Measurements from ENCODE around the gene AP3B1.

The AP3B1 gene

DNA sequence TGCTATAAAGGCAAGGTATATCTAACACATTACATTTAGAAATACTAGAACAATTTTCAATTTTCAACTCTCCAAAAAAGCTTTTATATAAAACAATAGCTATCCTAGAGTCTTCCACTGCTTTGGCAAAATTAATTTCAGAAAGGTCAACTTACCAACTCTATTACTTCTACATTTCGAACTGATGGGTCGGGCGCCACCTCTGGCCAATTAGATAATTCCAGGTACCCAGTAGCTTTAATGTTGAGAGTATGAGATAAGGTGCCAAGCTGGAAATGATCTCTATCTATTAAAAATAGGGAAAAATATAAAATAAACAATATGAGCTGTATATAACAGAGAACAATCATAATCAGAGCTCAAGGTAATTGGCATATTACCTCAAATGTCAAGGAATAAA is 166.6 kb downstream of the AP3B1 start:
- Histone ChIP-seq H3K9me3 (ENCODE audit: control insufficient read depth in 1 of 2, low read length in 2 of 2) (no peaks in the 10 kb centered on the region), H3K4me3 (ENCODE audit: low read depth in 1 of 2, low read length in 2 of 2) (no peak overlapping the region), H3K36me3 (ENCODE audit: control insufficient read depth in 1 of 2, insufficient read depth in 2 of 2, low read length in 2 of 2) (peaks cover 0 to under 1% of the 10 kb centered on the region in 2 donors), H3K9ac (ENCODE audit: low read depth in 1 of 2, low read length in 2 of 2) (no peak overlapping the region), H3K27ac (ENCODE audit: low read depth, low read length) (no peak overlapping the region), H3K27me3 (ENCODE audit: control insufficient read depth in 1 of 2, insufficient read depth in 2 of 2, low read length in 2 of 2) (no peaks in the 10 kb centered on the region), H3K4me1 (ENCODE audit: control insufficient read depth in 1 of 2, insufficient read depth in 2 of 2, low read length in 2 of 2) (no peaks in the 10 kb centered on the region)

DNA sequence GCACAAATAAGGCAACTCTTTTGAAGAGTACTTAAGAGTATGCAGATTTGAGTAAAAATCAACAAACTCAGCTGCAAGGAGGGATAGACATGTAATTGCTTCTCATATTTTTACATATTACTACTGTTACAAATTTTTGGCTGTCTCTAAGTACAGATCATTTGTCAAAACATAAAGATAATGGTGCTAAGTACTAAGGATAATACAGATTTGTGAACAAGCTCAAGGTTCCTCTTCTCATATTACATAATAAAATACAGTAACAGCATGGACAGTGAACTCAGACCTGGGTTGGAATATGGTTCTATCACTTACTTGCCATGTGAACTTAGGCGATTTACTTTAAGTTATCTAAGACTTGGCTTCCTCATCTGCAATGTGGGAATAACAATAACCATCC is 168.0 kb downstream of the AP3B1 start:
- Histone ChIP-seq H3K9me3 (ENCODE audit: control insufficient read depth in 1 of 2, low read length in 2 of 2) (no peaks in the 10 kb centered on the region), H3K27ac (ENCODE audit: low read depth, low read length) (no peak overlapping the region), H3K9ac (ENCODE audit: low read depth in 1 of 2, low read length in 2 of 2) (no peak overlapping the region), H3K27me3 (ENCODE audit: control insufficient read depth in 1 of 2, insufficient read depth in 2 of 2, low read length in 2 of 2) (no peaks in the 10 kb centered on the region), H3K4me3 (ENCODE audit: low read depth in 1 of 2, low read length in 2 of 2) (no peak overlapping the region), H3K36me3 (ENCODE audit: control insufficient read depth in 1 of 2, insufficient read depth in 2 of 2, low read length in 2 of 2) (no peaks in the 10 kb centered on the region), H3K4me1 (ENCODE audit: control insufficient read depth in 1 of 2, insufficient read depth in 2 of 2, low read length in 2 of 2) (no peaks in the 10 kb centered on the region)

DNA sequence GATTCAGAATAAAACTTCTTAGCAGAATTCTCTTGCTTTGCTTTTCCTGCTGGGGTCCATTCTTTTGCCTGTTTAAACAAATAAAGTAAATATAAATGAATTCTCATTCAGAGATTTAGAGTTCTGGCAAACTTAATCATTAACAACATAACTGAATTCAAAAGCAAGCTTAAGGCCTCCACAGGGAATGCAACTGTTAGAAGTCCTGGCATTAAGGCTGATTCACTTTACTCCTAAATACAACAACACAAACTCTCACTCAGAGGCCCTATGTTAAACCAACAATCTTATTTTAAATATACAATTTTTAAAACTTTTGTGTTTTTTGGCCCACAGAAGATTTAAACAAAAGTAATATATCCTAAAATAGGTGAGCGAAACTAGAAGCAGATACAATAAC is 178.3 kb downstream of the AP3B1 start:
- H3K9ac ChIP-seq (ENCODE audit: low read depth in 1 of 2, low read length in 2 of 2): no peak overlapping the region
- no peak overlapping the region for H3K4me3 ChIP-seq (ENCODE audit: low read depth in 1 of 2, low read length in 2 of 2)
- H3K9me3 ChIP-seq (ENCODE audit: control insufficient read depth in 1 of 2, low read length in 2 of 2): no peaks in the 10 kb centered on the region
- H3K36me3 ChIP-seq (ENCODE audit: control insufficient read depth in 1 of 2, insufficient read depth in 2 of 2, low read length in 2 of 2): peaks cover 15 to 17% of the 10 kb centered on the region in 2 donors
- no peaks in the 10 kb centered on the region for H3K27me3 ChIP-seq (ENCODE audit: control insufficient read depth in 1 of 2, insufficient read depth in 2 of 2, low read length in 2 of 2)
- no peaks in the 10 kb centered on the region for H3K4me1 ChIP-seq (ENCODE audit: control insufficient read depth in 1 of 2, insufficient read depth in 2 of 2, low read length in 2 of 2)
- H3K27ac ChIP-seq (ENCODE audit: low read depth, low read length): no peak overlapping the region

DNA sequence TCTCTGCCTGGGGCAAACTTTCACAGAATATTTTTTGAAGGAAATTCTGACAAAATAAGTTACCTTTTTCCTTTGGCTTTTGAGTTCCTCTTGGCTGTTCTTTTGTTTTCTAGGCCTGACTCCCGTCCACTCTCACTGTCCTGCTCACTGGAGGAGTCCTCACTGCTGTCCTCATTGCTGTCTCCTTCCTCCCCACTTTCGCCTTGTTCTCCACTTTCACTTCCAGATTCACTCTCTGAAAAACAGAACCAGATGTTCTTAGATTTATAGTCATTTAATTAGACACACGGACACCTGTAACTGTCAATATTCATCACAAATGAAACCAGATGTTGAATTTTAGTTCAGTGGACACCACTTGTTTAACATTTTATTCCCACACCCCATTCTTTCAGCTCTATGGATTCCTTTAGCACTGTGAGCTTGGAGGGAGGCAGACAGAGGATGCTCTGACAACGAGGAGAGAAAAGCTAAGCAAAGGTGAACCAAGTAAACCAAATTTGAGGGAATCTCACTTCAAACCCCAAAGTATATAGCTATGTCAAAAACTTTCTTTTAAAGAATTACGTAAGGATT is 180.7 kb downstream of the AP3B1 start:
- H3K27ac ChIP-seq (ENCODE audit: low read depth, low read length): no peak overlapping the region
- H3K27me3 ChIP-seq (ENCODE audit: control insufficient read depth in 1 of 2, insufficient read depth in 2 of 2, low read length in 2 of 2): no peaks in the 10 kb centered on the region
- H3K4me3 ChIP-seq (ENCODE audit: low read depth in 1 of 2, low read length in 2 of 2): no peak overlapping the region
- H3K4me1 ChIP-seq (ENCODE audit: control insufficient read depth in 1 of 2, insufficient read depth in 2 of 2, low read length in 2 of 2): no peaks in the 10 kb centered on the region
- H3K36me3 ChIP-seq (ENCODE audit: control insufficient read depth in 1 of 2, insufficient read depth in 2 of 2, low read length in 2 of 2): peaks cover 15 to 17% of the 10 kb centered on the region in 2 donors
- no peak overlapping the region for H3K9ac ChIP-seq (ENCODE audit: low read depth in 1 of 2, low read length in 2 of 2)
- no peaks in the 10 kb centered on the region for H3K9me3 ChIP-seq (ENCODE audit: control insufficient read depth in 1 of 2, low read length in 2 of 2)

DNA sequence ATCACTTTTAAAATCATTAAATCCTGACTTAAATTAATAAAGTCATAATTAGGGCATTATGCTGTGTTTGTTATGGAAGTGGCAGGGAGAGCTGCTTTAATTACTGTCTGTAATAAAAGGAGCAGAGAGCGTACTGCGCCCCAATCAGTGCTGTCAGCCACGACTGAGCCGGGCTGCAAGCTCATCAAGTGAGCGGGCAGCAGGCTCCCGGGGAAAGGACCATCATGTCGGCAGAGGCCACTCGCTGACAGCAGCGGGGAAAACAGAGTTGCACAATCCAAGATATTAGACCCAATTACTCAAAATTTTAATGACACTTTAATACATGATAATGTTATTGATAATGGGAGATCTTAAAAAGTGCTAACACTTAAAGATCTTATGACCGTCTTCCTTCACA is 181.6 kb downstream of the AP3B1 start:
- Histone ChIP-seq H3K4me3 (ENCODE audit: low read depth in 1 of 2, low read length in 2 of 2) (no peak overlapping the region), H3K9ac (ENCODE audit: low read depth in 1 of 2, low read length in 2 of 2) (no peak overlapping the region), H3K36me3 (ENCODE audit: control insufficient read depth in 1 of 2, insufficient read depth in 2 of 2, low read length in 2 of 2) (peaks cover 15 to 17% of the 10 kb centered on the region in 2 donors), H3K27me3 (ENCODE audit: control insufficient read depth in 1 of 2, insufficient read depth in 2 of 2, low read length in 2 of 2) (no peaks in the 10 kb centered on the region), H3K9me3 (ENCODE audit: control insufficient read depth in 1 of 2, low read length in 2 of 2) (no peaks in the 10 kb centered on the region), H3K4me1 (ENCODE audit: control insufficient read depth in 1 of 2, insufficient read depth in 2 of 2, low read length in 2 of 2) (no peaks in the 10 kb centered on the region), H3K27ac (ENCODE audit: low read depth, low read length) (no peak overlapping the region)

DNA sequence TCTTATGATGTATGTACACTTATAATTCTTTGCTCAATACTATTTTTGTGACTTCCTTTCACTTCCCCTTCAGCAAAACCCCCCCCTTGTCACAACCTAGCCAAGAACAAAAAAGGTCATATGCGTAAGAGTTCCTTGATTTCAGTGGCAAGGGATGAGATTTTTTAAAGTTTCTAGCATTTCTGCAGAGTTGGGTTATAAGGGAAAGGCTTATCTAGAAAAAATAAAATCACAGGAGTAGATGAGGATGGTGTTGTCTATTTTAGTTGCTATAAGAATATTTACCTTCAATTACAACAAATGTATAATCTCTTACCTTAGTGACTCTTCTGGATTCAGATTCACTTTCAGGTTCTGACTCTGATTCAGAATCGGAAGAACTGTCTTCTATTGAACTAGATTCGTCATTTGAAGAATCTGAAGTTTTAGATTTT is 184.6 kb downstream of the AP3B1 start:
- no peaks in the 10 kb centered on the region for H3K4me1 ChIP-seq (ENCODE audit: control insufficient read depth in 1 of 2, insufficient read depth in 2 of 2, low read length in 2 of 2)
- H3K27ac ChIP-seq (ENCODE audit: low read depth, low read length): no peak overlapping the region
- H3K9ac ChIP-seq (ENCODE audit: low read depth in 1 of 2, low read length in 2 of 2): no peak overlapping the region
- no peaks in the 10 kb centered on the region for H3K9me3 ChIP-seq (ENCODE audit: control insufficient read depth in 1 of 2, low read length in 2 of 2)
- no peaks in the 10 kb centered on the region for H3K27me3 ChIP-seq (ENCODE audit: control insufficient read depth in 1 of 2, insufficient read depth in 2 of 2, low read length in 2 of 2)
- peaks cover 17 to 19% of the 10 kb centered on the region in 2 donors for H3K36me3 ChIP-seq (ENCODE audit: control insufficient read depth in 1 of 2, insufficient read depth in 2 of 2, low read length in 2 of 2)
- H3K4me3 ChIP-seq (ENCODE audit: low read depth in 1 of 2, low read length in 2 of 2): no peak overlapping the region

DNA sequence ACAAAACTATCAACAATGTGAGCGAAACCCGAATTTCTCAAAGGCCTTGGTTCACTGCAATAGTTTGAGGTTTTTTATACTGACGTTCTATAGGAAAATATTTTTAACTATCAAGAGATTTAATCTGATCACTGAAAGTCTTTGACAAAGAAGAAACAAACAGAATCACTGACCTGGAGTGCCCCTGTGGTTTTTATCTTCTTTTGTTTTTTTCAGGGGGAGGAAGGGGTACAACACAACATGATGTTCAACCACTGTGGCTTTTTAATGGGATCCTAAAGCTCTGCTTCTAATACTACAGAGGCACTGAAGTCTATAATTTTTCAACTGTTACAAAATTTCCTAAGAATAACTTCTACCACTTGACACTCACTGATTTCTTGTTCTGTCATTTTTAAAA is 185.9 kb downstream of the AP3B1 start:
- Histone ChIP-seq H3K27me3 (ENCODE audit: control insufficient read depth in 1 of 2, insufficient read depth in 2 of 2, low read length in 2 of 2) (no peaks in the 10 kb centered on the region), H3K27ac (ENCODE audit: low read depth, low read length) (no peak overlapping the region), H3K4me1 (ENCODE audit: control insufficient read depth in 1 of 2, insufficient read depth in 2 of 2, low read length in 2 of 2) (no peaks in the 10 kb centered on the region), H3K4me3 (ENCODE audit: low read depth in 1 of 2, low read length in 2 of 2) (no peak overlapping the region), H3K9me3 (ENCODE audit: control insufficient read depth in 1 of 2, low read length in 2 of 2) (no peaks in the 10 kb centered on the region), H3K9ac (ENCODE audit: low read depth in 1 of 2, low read length in 2 of 2) (no peak overlapping the region), H3K36me3 (ENCODE audit: control insufficient read depth in 1 of 2, insufficient read depth in 2 of 2, low read length in 2 of 2) (peaks cover 8 to 10% of the 10 kb centered on the region in 2 donors)

DNA sequence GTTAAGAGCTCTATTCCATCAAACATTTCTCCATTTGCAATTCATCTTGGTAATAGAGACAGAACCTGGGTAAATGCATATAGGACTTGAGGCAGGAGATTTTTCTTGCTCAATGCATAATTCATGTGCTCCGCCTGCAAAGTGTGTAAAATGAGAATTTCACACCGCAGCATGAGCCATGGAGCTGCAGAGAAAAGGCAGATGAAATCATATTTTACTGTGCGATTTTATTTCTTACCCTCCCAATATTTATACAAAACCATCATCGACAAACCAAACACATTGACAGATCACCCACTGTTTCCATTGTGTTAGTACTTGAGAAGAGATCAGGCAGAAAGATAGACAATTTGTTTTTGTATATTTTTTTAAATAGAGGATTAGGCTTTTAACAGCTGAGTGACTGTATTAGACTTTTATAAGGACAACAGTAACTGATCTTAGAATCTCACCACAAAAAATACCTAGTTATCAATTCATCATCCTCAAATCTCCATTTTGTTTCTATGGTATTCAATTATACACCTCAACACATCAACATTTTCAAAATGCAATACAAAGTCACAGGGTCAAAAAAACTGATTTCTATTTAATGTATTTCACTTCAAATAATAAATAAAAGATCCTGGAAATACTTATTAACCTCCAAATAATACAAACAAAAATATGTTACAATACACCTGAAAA is 191.1 kb downstream of the AP3B1 start:
- no peak overlapping the region for H3K4me3 ChIP-seq (ENCODE audit: low read depth in 1 of 2, low read length in 2 of 2)
- H3K36me3 ChIP-seq (ENCODE audit: control insufficient read depth in 1 of 2, insufficient read depth in 2 of 2, low read length in 2 of 2): peaks cover 11 to 26% of the 10 kb centered on the region in 2 donors
- H3K27me3 ChIP-seq (ENCODE audit: control insufficient read depth in 1 of 2, insufficient read depth in 2 of 2, low read length in 2 of 2): no peaks in the 10 kb centered on the region
- H3K9ac ChIP-seq (ENCODE audit: low read depth in 1 of 2, low read length in 2 of 2): no peak overlapping the region
- no peak overlapping the region for H3K27ac ChIP-seq (ENCODE audit: low read depth, low read length)
- no peaks in the 10 kb centered on the region for H3K4me1 ChIP-seq (ENCODE audit: control insufficient read depth in 1 of 2, insufficient read depth in 2 of 2, low read length in 2 of 2)
- H3K9me3 ChIP-seq (ENCODE audit: control insufficient read depth in 1 of 2, low read length in 2 of 2): no peaks in the 10 kb centered on the region

DNA sequence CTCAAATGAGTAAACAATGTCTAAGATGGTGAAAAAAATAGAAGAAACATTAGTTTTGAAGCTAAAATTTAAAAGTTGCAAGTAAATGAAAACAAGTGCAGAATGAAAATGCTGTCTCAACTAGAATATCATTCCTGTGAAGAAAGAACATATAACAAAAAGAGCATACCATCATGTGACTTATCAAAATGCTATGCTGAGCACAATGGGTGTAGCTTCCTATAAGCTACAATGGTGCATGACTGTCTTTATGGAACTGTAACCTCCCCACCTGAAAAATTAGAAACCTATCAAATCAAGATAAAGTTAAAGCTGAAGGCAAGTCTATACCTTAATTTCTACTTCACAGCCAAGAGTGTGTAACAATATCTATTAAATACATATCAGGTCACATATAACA is 192.0 kb downstream of the AP3B1 start:
- Histone ChIP-seq H3K4me1 (ENCODE audit: control insufficient read depth in 1 of 2, insufficient read depth in 2 of 2, low read length in 2 of 2) (no peaks in the 10 kb centered on the region), H3K9ac (ENCODE audit: low read depth in 1 of 2, low read length in 2 of 2) (no peak overlapping the region), H3K36me3 (ENCODE audit: control insufficient read depth in 1 of 2, insufficient read depth in 2 of 2, low read length in 2 of 2) (peaks cover 11 to 26% of the 10 kb centered on the region in 2 donors), H3K4me3 (ENCODE audit: low read depth in 1 of 2, low read length in 2 of 2) (no peak overlapping the region), H3K27ac (ENCODE audit: low read depth, low read length) (no peak overlapping the region), H3K27me3 (ENCODE audit: control insufficient read depth in 1 of 2, insufficient read depth in 2 of 2, low read length in 2 of 2) (no peaks in the 10 kb centered on the region), H3K9me3 (ENCODE audit: control insufficient read depth in 1 of 2, low read length in 2 of 2) (no peaks in the 10 kb centered on the region)

DNA sequence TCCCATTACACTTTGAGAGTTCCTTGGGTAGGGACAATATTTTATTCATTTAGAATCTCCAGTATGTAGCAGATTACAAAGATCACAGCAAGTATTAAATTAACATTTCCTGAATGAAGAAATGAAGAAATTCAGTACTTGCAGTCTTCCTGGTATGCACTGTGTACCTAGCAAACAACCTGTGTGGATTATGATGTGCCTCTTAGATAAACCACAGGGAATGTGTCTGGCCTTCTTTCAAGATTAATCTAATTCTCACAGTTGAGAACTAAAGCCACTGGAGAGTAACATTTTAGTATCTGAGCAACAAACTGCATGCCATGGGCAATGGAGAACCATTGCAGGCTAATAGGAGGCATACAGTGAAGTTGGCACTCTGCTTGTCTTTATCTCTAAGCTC is 199.4 kb downstream of the AP3B1 start:
- Histone ChIP-seq H3K4me1 (ENCODE audit: control insufficient read depth in 1 of 2, insufficient read depth in 2 of 2, low read length in 2 of 2) (no peaks in the 10 kb centered on the region), H3K9me3 (ENCODE audit: control insufficient read depth in 1 of 2, low read length in 2 of 2) (no peaks in the 10 kb centered on the region), H3K27me3 (ENCODE audit: control insufficient read depth in 1 of 2, insufficient read depth in 2 of 2, low read length in 2 of 2) (no peaks in the 10 kb centered on the region), H3K27ac (ENCODE audit: low read depth, low read length) (no peak overlapping the region), H3K36me3 (ENCODE audit: control insufficient read depth in 1 of 2, insufficient read depth in 2 of 2, low read length in 2 of 2) (peaks cover 11 to 23% of the 10 kb centered on the region in 2 donors), H3K4me3 (ENCODE audit: low read depth in 1 of 2, low read length in 2 of 2) (no peak overlapping the region), H3K9ac (ENCODE audit: low read depth in 1 of 2, low read length in 2 of 2) (no peak overlapping the region)
